GM12873 (cell line): ENCODE data around the gene TSN.

Experiments used
- TF ChIP-seq, protein P1 (sequence below): IDR thresholded peaks from 2 replicates; pipeline ENCODE4 v1.5.1; 2012; ENCODE audit warnings: low read depth, mild to moderate bottlenecking, moderate library complexity, low read length, control low read depth; ENCODE audit not compliant: insufficient read depth; ENCODE audit errors: missing control alignments

The TSN gene

GRCh38 chr2:121716126-121716525 is 39.3 kb upstream of the TSN start:
- TF ChIP-seq, protein P1, sequence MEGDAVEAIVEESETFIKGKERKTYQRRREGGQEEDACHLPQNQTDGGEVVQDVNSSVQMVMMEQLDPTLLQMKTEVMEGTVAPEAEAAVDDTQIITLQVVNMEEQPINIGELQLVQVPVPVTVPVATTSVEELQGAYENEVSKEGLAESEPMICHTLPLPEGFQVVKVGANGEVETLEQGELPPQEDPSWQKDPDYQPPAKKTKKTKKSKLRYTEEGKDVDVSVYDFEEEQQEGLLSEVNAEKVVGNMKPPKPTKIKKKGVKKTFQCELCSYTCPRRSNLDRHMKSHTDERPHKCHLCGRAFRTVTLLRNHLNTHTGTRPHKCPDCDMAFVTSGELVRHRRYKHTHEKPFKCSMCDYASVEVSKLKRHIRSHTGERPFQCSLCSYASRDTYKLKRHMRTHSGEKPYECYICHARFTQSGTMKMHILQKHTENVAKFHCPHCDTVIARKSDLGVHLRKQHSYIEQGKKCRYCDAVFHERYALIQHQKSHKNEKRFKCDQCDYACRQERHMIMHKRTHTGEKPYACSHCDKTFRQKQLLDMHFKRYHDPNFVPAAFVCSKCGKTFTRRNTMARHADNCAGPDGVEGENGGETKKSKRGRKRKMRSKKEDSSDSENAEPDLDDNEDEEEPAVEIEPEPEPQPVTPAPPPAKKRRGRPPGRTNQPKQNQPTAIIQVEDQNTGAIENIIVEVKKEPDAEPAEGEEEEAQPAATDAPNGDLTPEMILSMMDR = no peak

GRCh38 chr2:121717529-121717928 is 37.9 kb upstream of the TSN start:
- TF ChIP-seq, protein P1 = no peak

- TF ChIP-seq, protein P1 = no peak
Observed at GRCh38 chr2:121721926-121722325, 33.5 kb upstream of the TSN start.

- TF ChIP-seq, protein P1 = no peak
Observed at GRCh38 chr2:121722479-121722878, 33.0 kb upstream of the TSN start.

DNA sequence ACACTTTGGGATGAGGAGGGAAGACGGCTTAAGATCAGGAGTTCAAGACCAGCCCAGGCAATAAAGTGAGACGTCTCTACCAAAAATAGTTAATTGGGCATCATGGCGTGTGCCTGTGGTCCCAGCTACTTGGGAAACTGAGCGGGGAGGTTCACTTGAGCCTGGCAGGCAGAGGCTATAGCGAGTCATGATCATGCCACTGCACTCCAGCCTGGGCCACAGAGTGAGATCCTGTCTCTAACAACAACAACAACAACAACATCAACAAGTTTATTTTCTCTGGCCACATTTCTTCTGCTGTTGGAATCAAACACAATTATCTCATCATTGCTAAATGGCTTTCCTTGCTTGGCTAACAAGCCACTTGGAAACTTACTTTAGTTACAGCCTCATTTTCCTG is 32.1 kb upstream of the TSN start:
- TF ChIP-seq, protein P1 = no peak

- TF ChIP-seq, protein P1 = no peak
Observed at GRCh38 chr2:121727332-121727731, 28.1 kb upstream of the TSN start.

DNA sequence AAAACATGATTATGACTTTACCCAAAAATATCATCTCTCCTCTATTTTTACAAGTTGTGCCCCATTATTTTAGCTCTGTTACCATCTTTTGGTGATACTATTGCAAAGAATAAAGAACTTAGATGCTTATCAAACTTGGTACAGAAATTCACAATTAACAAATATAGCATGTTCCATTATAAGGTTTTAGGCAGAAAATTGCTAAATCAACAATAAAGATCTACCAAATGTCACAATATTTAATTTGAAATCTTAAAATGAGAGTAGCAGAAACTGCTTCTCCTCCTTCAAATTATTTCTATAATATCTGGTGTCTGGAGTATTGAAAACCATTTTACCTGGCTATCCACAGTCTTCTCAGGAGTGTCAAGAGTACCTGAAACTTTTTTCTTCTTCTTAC is 27.5 kb upstream of the TSN start:
- TF ChIP-seq, protein P1 = no peak
